Neuron (in vitro differentiated cells): Measurements from ENCODE around the gene ITGAD.
"Not testable (repeated sequence)": the region's sequence is repeated elsewhere in the genome, so short reads cannot be mapped to it uniquely, and the experiment has no call there.

Experiments used
- H2AFZ ChIP-seq: one replicate; pipeline ENCODE4 v1.6.1; 2013; ENCODE audit warnings: low read depth, mild to moderate bottlenecking, inconsistent platforms, low read length, moderate library complexity
- H3K27me3 ChIP-seq: one replicate; pipeline ENCODE4 v1.6.1; 2013; ENCODE audit warnings: low read length; ENCODE audit not compliant: insufficient read depth
- H3K36me3 ChIP-seq: one replicate; pipeline ENCODE4 v1.6.1; 2013; ENCODE audit warnings: low read length; ENCODE audit not compliant: insufficient read depth
- H3K4me1 ChIP-seq: one replicate; pipeline ENCODE4 v1.6.1; 2013; ENCODE audit warnings: low read length; ENCODE audit not compliant: insufficient read depth
- H3K4me3 ChIP-seq: 2 replicates; pipeline ENCODE4 v1.5.1; 2013; ENCODE audit warnings: mild to moderate bottlenecking, low read length, moderate library complexity
- H3K9me3 ChIP-seq: one replicate; pipeline ENCODE4 v1.6.1; 2013; ENCODE audit warnings: low read length

ITGAD gene

DNA sequence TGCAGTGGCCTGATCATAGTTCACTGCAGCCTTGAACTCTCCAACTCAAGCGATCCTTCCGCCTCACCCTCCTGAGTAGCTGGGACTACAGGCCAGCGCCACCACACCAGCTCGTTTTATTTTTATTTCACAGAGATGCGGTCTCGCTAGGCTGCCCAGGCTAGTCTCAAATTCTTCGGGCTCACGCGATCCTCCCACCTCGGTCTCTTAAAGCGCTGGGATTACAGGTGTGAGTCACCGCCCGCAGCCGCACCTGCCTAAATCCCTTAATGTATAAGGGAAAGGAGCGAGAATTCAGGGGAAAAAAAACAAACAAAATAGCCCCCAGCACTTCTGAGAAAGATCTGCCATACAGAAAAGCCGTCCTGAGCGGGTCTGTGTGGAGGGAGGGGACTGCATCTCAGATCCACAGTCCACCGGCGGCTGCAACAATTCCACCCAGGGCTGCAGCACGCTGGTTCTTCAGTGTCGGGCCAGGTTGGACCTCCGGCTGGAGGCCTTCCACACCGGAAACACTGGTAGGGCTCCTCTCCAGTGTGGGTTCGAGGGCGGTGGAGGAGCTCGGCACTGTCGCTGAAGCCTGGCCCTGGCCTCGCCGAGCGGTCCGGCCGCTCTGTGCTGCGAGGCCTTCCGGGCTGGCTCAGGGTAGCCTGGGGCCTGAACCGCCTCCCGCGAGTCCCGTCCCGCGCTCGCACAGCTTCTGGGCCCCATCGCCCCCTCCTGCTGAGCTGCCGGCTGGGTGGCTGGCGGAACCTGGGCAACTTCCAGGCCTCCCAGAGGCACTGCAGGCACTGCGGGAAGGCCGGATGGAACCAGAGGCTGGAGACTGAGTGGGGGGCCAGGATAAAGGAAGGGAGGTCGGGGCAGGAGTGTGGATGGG lies 42.4 kb downstream of the ITGAD start:
- H2AFZ ChIP-seq, result no peak overlapping the region
- H3K27me3 ChIP-seq, result no peaks in the 10 kb centered on the region
- H3K4me3 ChIP-seq, result no peak overlapping the region
- H3K9me3 ChIP-seq, result no peaks in the 10 kb centered on the region
- H3K36me3 ChIP-seq, result no peaks in the 10 kb centered on the region
- no peaks in the 10 kb centered on the region for H3K4me1 ChIP-seq

DNA sequence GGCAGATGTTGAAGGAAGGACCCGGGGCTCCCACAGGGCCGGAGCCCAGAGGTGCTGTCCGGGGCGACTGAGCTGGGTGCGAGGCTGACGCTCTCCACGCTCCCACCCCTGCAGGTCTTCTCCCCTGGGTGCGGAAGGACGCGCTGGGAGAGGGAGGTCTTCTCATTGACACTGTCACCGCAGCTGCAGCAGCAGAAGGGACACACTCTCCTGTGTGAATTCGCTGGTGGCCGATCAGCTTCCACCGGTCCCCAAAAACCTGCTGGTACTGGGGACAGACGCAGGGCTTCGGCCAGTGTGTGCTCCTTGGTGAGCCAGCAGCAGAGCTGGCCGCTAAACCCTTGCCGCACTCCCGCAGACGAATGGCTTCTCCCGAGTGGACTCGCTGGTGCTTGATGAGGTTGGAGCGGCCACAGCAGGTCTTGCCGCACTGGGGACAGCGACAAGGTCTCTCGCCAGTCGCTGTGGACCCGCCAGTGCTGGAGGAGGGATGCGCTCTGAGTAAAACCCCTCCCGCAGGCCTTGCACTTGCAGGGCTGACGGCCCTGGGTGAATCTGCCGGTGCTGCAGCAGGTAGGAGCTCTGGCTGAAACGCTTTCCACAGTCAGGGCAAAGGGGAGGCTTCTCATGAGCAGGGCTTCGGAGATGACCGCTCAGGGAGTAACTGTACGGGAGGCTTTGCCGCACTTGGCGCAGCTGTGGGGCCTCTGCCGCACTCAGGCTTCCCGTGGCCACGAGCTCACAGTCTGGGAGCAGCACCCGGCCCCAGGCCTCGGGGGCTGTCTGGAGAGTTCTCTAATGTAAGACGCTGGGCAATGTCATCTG lies 43.3 kb downstream of the ITGAD start:
- no peaks in the 10 kb centered on the region for H3K36me3 ChIP-seq
- no peaks in the 10 kb centered on the region for H3K4me1 ChIP-seq
- H3K9me3 ChIP-seq, result no peaks in the 10 kb centered on the region
- no peak overlapping the region for H2AFZ ChIP-seq
- no peaks in the 10 kb centered on the region for H3K27me3 ChIP-seq
- H3K4me3 ChIP-seq, result no peak overlapping the region

GRCh38 chr16:31438414-31438813 lies 45.3 kb downstream of the ITGAD start:
- no peak overlapping the region for H2AFZ ChIP-seq

DNA sequence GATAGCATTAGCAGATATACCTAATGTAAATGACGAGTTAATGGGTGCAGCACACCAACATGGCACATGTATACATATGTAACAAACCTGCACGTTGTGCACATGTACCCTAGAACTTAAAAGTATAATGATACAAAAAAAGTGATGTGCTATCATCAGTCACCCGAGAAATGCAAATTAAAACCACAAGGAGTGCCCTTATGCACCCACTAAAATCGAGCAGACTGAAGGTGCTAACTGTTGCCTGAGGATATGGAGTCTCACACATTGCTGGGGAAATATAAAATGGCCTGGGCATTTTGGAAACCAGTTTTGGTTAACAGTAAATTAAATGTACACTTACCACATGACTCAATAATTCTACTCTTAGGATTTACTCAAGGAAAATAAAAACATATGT lies 45.9 kb downstream of the ITGAD start:
- H3K9me3 ChIP-seq, H3K27me3 ChIP-seq, H2AFZ ChIP-seq, H3K4me3 ChIP-seq, H3K4me1 ChIP-seq, H3K36me3 ChIP-seq: not testable (repeated sequence)

More at GRCh38 chr16:31438414-31438813, 45.3 kb downstream of the ITGAD start:
- Histone ChIP-seq H3K27me3 (no peaks in the 10 kb centered on the region), H3K9me3 (no peaks in the 10 kb centered on the region), H3K4me3 (no peak overlapping the region), H3K4me1 (no peaks in the 10 kb centered on the region), H3K36me3 (no peaks in the 10 kb centered on the region)

DNA sequence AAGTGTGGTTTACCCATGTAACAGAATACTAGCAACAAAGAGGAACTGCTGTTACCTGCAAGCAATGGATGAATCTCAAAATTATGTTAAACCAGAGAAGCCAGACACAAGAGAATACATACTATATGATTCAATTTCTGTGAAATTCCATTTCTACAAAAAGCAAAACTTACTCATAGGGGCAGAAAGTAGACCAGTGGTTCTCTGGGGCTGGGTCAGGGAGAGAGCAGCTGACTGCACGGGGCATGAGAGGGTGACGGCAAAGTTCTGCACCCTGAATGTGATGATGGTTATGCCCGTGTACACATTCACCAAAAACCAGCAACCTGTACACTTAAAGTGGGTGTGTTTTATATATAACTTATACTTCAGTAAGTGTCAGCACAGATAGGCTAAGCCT lies 46.4 kb downstream of the ITGAD start:
- H3K4me1 ChIP-seq, result no peaks in the 10 kb centered on the region
- no peaks in the 10 kb centered on the region for H3K36me3 ChIP-seq
- H2AFZ ChIP-seq, result no peak overlapping the region
- H3K4me3 ChIP-seq, result no peak overlapping the region
- H3K9me3 ChIP-seq, result no peaks in the 10 kb centered on the region
- no peaks in the 10 kb centered on the region for H3K27me3 ChIP-seq

DNA sequence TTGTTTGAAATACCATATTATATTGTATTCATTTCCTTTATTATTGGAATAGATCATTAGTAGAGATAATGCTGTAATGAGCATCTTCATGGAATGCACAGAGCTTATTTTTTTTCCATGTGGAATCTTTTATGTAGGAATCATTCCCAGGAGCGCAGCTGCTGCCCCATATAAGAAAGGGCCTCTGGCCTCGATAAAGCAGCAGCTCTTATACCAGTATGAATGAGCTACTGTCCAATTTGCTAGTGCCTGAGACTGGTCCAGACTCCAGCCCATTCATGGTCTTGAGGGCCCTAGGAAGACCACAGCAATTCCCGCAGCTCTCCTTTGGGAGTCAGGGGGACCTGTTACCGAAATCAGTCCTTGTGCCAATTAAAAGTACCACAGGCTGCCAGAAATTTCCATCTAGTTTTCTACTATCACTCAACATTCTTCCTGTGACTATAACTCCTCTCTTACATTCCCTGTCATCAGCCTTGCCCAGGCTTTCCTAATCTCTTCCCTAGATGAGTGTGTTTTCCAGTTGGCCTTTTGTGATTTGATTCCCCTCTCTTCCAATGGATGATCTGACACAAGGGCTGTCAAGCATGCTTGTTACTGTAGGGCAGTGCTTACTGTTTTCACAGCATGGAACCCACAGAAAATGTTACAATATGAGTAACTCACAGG lies 47.5 kb downstream of the ITGAD start:
- H2AFZ ChIP-seq, result no peak overlapping the region
- no peaks in the 10 kb centered on the region for H3K9me3 ChIP-seq
- no peaks in the 10 kb centered on the region for H3K27me3 ChIP-seq
- H3K4me3 ChIP-seq, result no peak overlapping the region
- no peaks in the 10 kb centered on the region for H3K4me1 ChIP-seq
- no peaks in the 10 kb centered on the region for H3K36me3 ChIP-seq

DNA sequence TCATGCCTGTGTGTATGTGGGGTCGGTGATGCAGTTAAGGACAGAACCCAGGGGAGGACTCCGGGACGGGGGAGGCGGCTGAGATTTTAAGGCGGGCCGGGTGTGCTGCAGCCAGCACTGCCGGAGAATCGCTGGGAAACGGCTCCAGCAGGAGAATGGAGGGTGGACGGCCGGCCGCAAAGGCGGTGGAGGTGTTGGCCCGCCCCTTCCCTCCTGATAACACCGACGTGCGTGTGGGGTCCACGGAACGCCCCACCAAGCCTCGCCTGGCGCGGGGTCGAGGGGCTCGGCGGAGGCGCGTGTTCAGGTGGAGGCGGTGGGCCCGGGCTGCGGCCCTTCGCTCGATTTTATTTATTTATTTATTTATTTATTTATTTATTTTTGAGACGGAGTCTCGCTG lies 48.8 kb downstream of the ITGAD start:
- no peaks in the 10 kb centered on the region for H3K9me3 ChIP-seq
- peak overlapping the region; percentile 63 for H3K4me3 ChIP-seq
- H3K4me1 ChIP-seq, result no peaks in the 10 kb centered on the region
- no peaks in the 10 kb centered on the region for H3K36me3 ChIP-seq
- no peaks in the 10 kb centered on the region for H3K27me3 ChIP-seq
- no peak overlapping the region for H2AFZ ChIP-seq

- H3K4me1 ChIP-seq, H3K4me3 ChIP-seq, H3K36me3 ChIP-seq, H3K9me3 ChIP-seq, H2AFZ ChIP-seq, H3K27me3 ChIP-seq: not testable (repeated sequence)
Measured at GRCh38 chr16:31445931-31446330, 52.8 kb downstream of the ITGAD start.

DNA sequence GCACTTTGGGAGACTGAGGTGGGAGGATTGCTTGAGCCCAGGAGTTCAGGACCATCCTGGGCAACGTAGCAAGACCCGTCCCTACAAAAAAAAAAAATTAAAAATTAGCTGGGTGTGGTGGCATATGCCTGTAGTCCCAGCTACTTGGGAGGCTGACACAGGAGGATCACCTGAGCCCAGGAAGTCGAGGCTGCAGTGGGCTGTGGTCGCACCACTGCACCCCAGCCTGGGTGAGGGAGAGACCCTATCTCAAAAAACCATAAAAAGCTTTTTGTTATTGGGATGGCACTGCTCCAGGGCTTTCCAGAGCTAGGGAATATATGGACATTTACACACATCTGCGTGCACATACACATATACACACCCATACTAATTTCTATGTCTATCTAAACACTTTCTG lies 58.1 kb downstream of the ITGAD start:
- no peak overlapping the region for H2AFZ ChIP-seq
- peaks cover 15% of the 10 kb centered on the region for H3K4me1 ChIP-seq
- H3K36me3 ChIP-seq, result no peaks in the 10 kb centered on the region
- H3K9me3 ChIP-seq, result no peaks in the 10 kb centered on the region
- no peaks in the 10 kb centered on the region for H3K27me3 ChIP-seq
- no peak overlapping the region for H3K4me3 ChIP-seq

DNA sequence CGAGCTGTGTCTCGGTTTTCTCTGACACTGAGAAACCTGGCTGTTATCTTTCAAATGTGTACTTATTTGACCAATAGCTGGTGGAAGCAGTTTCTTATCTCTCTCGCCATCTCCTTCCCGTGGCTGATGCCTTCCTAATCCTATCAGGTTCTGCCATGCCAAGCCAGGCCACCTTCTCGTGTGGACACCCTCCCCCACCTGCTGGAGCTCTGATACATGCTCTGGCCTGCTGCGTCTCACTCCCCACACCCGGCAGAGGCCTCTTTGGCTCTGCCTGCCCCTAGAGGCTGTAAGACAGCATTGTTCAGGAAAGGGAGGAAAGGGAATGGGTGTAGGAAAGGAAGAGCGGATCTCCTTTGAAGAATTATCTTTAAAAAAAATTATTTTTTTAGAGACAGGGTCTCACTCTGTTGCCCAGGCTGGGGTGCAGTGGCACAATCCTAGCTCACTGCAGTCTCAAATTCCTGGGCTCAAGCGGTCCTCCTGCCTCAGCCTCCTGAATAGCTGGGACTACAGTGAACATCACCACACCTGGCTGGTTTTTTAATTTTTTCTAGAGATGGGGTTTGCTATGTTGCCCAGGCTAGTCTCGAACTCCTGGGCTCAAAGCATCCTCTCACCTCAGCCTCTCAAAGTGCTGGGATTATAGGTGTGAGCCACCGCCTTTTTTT lies 58.7 kb downstream of the ITGAD start:
- peaks cover 15% of the 10 kb centered on the region for H3K4me1 ChIP-seq
- H2AFZ ChIP-seq, result no peak overlapping the region
- H3K4me3 ChIP-seq, result no peak overlapping the region
- peaks cover 4% of the 10 kb centered on the region for H3K36me3 ChIP-seq
- no peaks in the 10 kb centered on the region for H3K9me3 ChIP-seq
- H3K27me3 ChIP-seq, result no peaks in the 10 kb centered on the region

GRCh38 chr16:31452631-31453106 lies 59.5 kb downstream of the ITGAD start:
- Histone ChIP-seq H2AFZ (no peak overlapping the region), H3K27me3 (no peaks in the 10 kb centered on the region), H3K36me3 (peaks cover 7% of the 10 kb centered on the region), H3K4me1 (peaks cover 17% of the 10 kb centered on the region), H3K4me3 (no peak overlapping the region), H3K9me3 (no peaks in the 10 kb centered on the region)

- Histone ChIP-seq H3K9me3 (no peaks in the 10 kb centered on the region), H2AFZ (no peak overlapping the region), H3K27me3 (no peaks in the 10 kb centered on the region), H3K36me3 (peaks cover 7% of the 10 kb centered on the region), H3K4me1 (peaks cover 26% of the 10 kb centered on the region), H3K4me3 (no peak overlapping the region)
Measured at GRCh38 chr16:31453255-31454204, 60.4 kb downstream of the ITGAD start.
